ENCODE data around the gene CUBN. TPM values are rescaled to one million over a fixed set of nuclear protein-coding genes. Genes with fewer than 3 reads are reported as not detected.

CUBN gene
- total and polyA plus RNA-seq, 3 experiments from 2014 or later, result 0.73 to 0.92 (median 0.83) TPM

- CTCF ChIA-PET, result interaction anchor here (1.4 kb wide), 1 partner anchor 21 kb away, joined by 3 read pairs; no protein-coding TSS in a partner anchor
These were observed 133.6 kb downstream of the CUBN start for GRCh38 chr10:16995867-16996529.

GRCh38 chr10:16993186-16993585 is 136.4 kb downstream of the CUBN start:
- Histone ChIP-seq H3K36me3 (ENCODE audit: insufficient read depth, low read length) (no peaks in the 10 kb centered on the region), H3K27me3 (ENCODE audit: insufficient read depth, low read length, poor library complexity, severe bottlenecking) (no peaks in the 10 kb centered on the region), H3K4me1 (ENCODE audit: insufficient read depth, low read length) (no peaks in the 10 kb centered on the region), H3K27ac (ENCODE audit: low read depth, low read length) (no peak overlapping the region), H3K4me3 (ENCODE audit: low read length) (no peak overlapping the region), H3K9me3 (ENCODE audit: low read length) (no peaks in the 10 kb centered on the region)
- ChIA-PET POLR2A (no interaction called here), CTCF (no interaction called here)
- peaks cover 8 to 10% (median 10%) of the 10 kb centered on the region in 3 donors for H3K4me1 Mint-ChIP-seq
- no peak overlapping the region for H3K4me3 Mint-ChIP-seq
- H3K27ac Mint-ChIP-seq, result no peak overlapping the region
- DNase-seq, result no peak
- peaks cover 0 to 12% (median 1%) of the 10 kb centered on the region in 3 donors for H3K36me3 Mint-ChIP-seq
- H3K9me3 Mint-ChIP-seq, result no peaks in the 10 kb centered on the region
- H3K27me3 Mint-ChIP-seq, result peaks cover 0 to 3% of the 10 kb centered on the region in 2 donors

More at GRCh38 chr10:16995867-16996529, 133.6 kb downstream of the CUBN start:
- DNase-seq, result peak in 1 of 5 donors; percentile 23
- H3K4me3 ChIP-seq (ENCODE audit: low read length), result no peak overlapping the region
- H3K27ac ChIP-seq (ENCODE audit: low read depth, low read length), result no peak overlapping the region
- Mint-ChIP-seq H3K4me1 (peaks cover 8 to 13% (median 10%) of the 10 kb centered on the region in 3 donors), H3K27ac (peak overlapping the region in 7 of 8 donors; percentile 30 to 90 (median 70)), H3K36me3 (peaks cover 0 to 12% (median 0%) of the 10 kb centered on the region in 3 donors), H3K9me3 (no peaks in the 10 kb centered on the region), H3K4me3 (no peak overlapping the region), H3K27me3 (peaks cover 0 to 3% of the 10 kb centered on the region in 2 donors)
- no peaks in the 10 kb centered on the region for H3K4me1 ChIP-seq (ENCODE audit: insufficient read depth, low read length)
- H3K9me3 ChIP-seq (ENCODE audit: low read length), result no peaks in the 10 kb centered on the region
- no peaks in the 10 kb centered on the region for H3K27me3 ChIP-seq (ENCODE audit: insufficient read depth, low read length, poor library complexity, severe bottlenecking)
- no peaks in the 10 kb centered on the region for H3K36me3 ChIP-seq (ENCODE audit: insufficient read depth, low read length)
- POLR2A ChIA-PET, result interaction anchor here (0.6 kb wide), 1 partner anchor 27 kb away, joined by 3 read pairs; no protein-coding TSS in a partner anchor

- no peak overlapping the region for H3K4me3 Mint-ChIP-seq
- H3K27ac ChIP-seq (ENCODE audit: low read depth, low read length), result no peak overlapping the region
- ChIA-PET CTCF (no interaction called here), POLR2A (no interaction called here)
- H3K27me3 ChIP-seq (ENCODE audit: insufficient read depth, low read length, poor library complexity, severe bottlenecking), result no peaks in the 10 kb centered on the region
- peaks cover 8 to 10% (median 10%) of the 10 kb centered on the region in 3 donors for H3K4me1 Mint-ChIP-seq
- H3K36me3 ChIP-seq (ENCODE audit: insufficient read depth, low read length), result no peaks in the 10 kb centered on the region
- no peak overlapping the region for H3K4me3 ChIP-seq (ENCODE audit: low read length)
- H3K27me3 Mint-ChIP-seq, result peaks cover 0 to 3% of the 10 kb centered on the region in 2 donors
- H3K27ac Mint-ChIP-seq, result peak overlapping the region in 1 of 8 donors; percentile 43
- H3K9me3 ChIP-seq (ENCODE audit: low read length), result no peaks in the 10 kb centered on the region
- H3K36me3 Mint-ChIP-seq, result peaks cover 0 to 12% (median 1%) of the 10 kb centered on the region in 3 donors
- no peaks in the 10 kb centered on the region for H3K4me1 ChIP-seq (ENCODE audit: insufficient read depth, low read length)
- no peaks in the 10 kb centered on the region for H3K9me3 Mint-ChIP-seq
- DNase-seq, result no peak
These were observed 136.9 kb downstream of the CUBN start for GRCh38 chr10:16992611-16993119.

GRCh38 chr10:16991011-16991410 is 138.6 kb downstream of the CUBN start:
- no peaks in the 10 kb centered on the region for H3K9me3 ChIP-seq (ENCODE audit: low read length)
- Mint-ChIP-seq H3K27me3 (peaks cover 0 to 3% of the 10 kb centered on the region in 2 donors), H3K36me3 (peaks cover 0 to 12% (median 1%) of the 10 kb centered on the region in 3 donors), H3K27ac (peak overlapping the region in 1 of 8 donors; percentile 36), H3K4me1 (peaks cover 3 to 4% (median 4%) of the 10 kb centered on the region in 3 donors), H3K4me3 (no peak overlapping the region), H3K9me3 (no peaks in the 10 kb centered on the region)
- no peak overlapping the region for H3K4me3 ChIP-seq (ENCODE audit: low read length)
- CTCF ChIA-PET, result no interaction called here
- H3K36me3 ChIP-seq (ENCODE audit: insufficient read depth, low read length), result no peaks in the 10 kb centered on the region
- POLR2A ChIA-PET, result no interaction called here
- no peaks in the 10 kb centered on the region for H3K4me1 ChIP-seq (ENCODE audit: insufficient read depth, low read length)
- no peaks in the 10 kb centered on the region for H3K27me3 ChIP-seq (ENCODE audit: insufficient read depth, low read length, poor library complexity, severe bottlenecking)
- no peak overlapping the region for H3K27ac ChIP-seq (ENCODE audit: low read depth, low read length)
- no peak for DNase-seq

GRCh38 chr10:16989826-16990293 is 139.8 kb downstream of the CUBN start:
- Mint-ChIP-seq H3K27me3 (no peaks in the 10 kb centered on the region), H3K4me3 (no peak overlapping the region), H3K9me3 (no peaks in the 10 kb centered on the region), H3K27ac (peak overlapping the region in 1 of 8 donors; percentile 54), H3K36me3 (peaks cover 0 to 12% (median 1%) of the 10 kb centered on the region in 3 donors), H3K4me1 (no peaks in the 10 kb centered on the region)
- Histone ChIP-seq H3K9me3 (ENCODE audit: low read length) (no peaks in the 10 kb centered on the region), H3K4me3 (ENCODE audit: low read length) (no peak overlapping the region), H3K36me3 (ENCODE audit: insufficient read depth, low read length) (no peaks in the 10 kb centered on the region), H3K27ac (ENCODE audit: low read depth, low read length) (no peak overlapping the region), H3K4me1 (ENCODE audit: insufficient read depth, low read length) (no peaks in the 10 kb centered on the region), H3K27me3 (ENCODE audit: insufficient read depth, low read length, poor library complexity, severe bottlenecking) (no peaks in the 10 kb centered on the region)
- POLR2A ChIA-PET, result no interaction called here
- CTCF ChIA-PET, result no interaction called here
- no peak for DNase-seq

GRCh38 chr10:16988900-16989299 is 140.7 kb downstream of the CUBN start:
- H3K4me3 Mint-ChIP-seq, result no peak overlapping the region

GRCh38 chr10:16987976-16988610 is 141.5 kb downstream of the CUBN start:
- Histone ChIP-seq H3K4me3 (ENCODE audit: low read length) (no peak overlapping the region), H3K9me3 (ENCODE audit: low read length) (no peaks in the 10 kb centered on the region), H3K27ac (ENCODE audit: low read depth, low read length) (no peak overlapping the region), H3K36me3 (ENCODE audit: insufficient read depth, low read length) (no peaks in the 10 kb centered on the region), H3K4me1 (ENCODE audit: insufficient read depth, low read length) (no peaks in the 10 kb centered on the region), H3K27me3 (ENCODE audit: insufficient read depth, low read length, poor library complexity, severe bottlenecking) (no peaks in the 10 kb centered on the region)
- no peaks in the 10 kb centered on the region for H3K27me3 Mint-ChIP-seq
- no peak overlapping the region for H3K27ac Mint-ChIP-seq
- ChIA-PET POLR2A (no interaction called here), CTCF (interaction anchor here (0.6 kb wide), 1 partner anchor 197 kb away, joined by 3 read pairs; no protein-coding TSS in a partner anchor)
- H3K4me1 Mint-ChIP-seq, result no peaks in the 10 kb centered on the region
- DNase-seq, result no peak
- no peak overlapping the region for H3K4me3 Mint-ChIP-seq
- H3K36me3 Mint-ChIP-seq, result peaks cover 1 to 9% (median 2%) of the 10 kb centered on the region in 3 donors
- H3K9me3 Mint-ChIP-seq, result no peaks in the 10 kb centered on the region

More at GRCh38 chr10:16988900-16989299, 140.7 kb downstream of the CUBN start:
- Mint-ChIP-seq H3K36me3 (peaks cover 0 to 9% (median 1%) of the 10 kb centered on the region in 3 donors), H3K27me3 (no peaks in the 10 kb centered on the region), H3K9me3 (no peaks in the 10 kb centered on the region), H3K4me1 (no peaks in the 10 kb centered on the region), H3K27ac (no peak overlapping the region)
- POLR2A ChIA-PET, result interaction anchor here (0.6 kb wide), 1 partner anchor 430 kb away, joined by 3 read pairs; no protein-coding TSS in a partner anchor
- Histone ChIP-seq H3K36me3 (ENCODE audit: insufficient read depth, low read length) (no peaks in the 10 kb centered on the region), H3K9me3 (ENCODE audit: low read length) (no peaks in the 10 kb centered on the region), H3K4me1 (ENCODE audit: insufficient read depth, low read length) (no peaks in the 10 kb centered on the region), H3K4me3 (ENCODE audit: low read length) (no peak overlapping the region), H3K27me3 (ENCODE audit: insufficient read depth, low read length, poor library complexity, severe bottlenecking) (no peaks in the 10 kb centered on the region), H3K27ac (ENCODE audit: low read depth, low read length) (no peak overlapping the region)
- no peak for DNase-seq
- CTCF ChIA-PET, result no interaction called here

- Histone ChIP-seq H3K4me3 (ENCODE audit: low read length) (no peak overlapping the region), H3K27ac (ENCODE audit: low read depth, low read length) (no peak overlapping the region), H3K4me1 (ENCODE audit: insufficient read depth, low read length) (no peaks in the 10 kb centered on the region), H3K9me3 (ENCODE audit: low read length) (no peaks in the 10 kb centered on the region), H3K36me3 (ENCODE audit: insufficient read depth, low read length) (no peaks in the 10 kb centered on the region), H3K27me3 (ENCODE audit: insufficient read depth, low read length, poor library complexity, severe bottlenecking) (no peaks in the 10 kb centered on the region)
- no peak for DNase-seq
- Mint-ChIP-seq H3K27me3 (no peaks in the 10 kb centered on the region), H3K27ac (peak overlapping the region in 1 of 8 donors; percentile 2), H3K4me3 (no peak overlapping the region), H3K4me1 (no peaks in the 10 kb centered on the region), H3K9me3 (no peaks in the 10 kb centered on the region), H3K36me3 (peaks cover 1 to 7% (median 4%) of the 10 kb centered on the region in 3 donors)
- ChIA-PET POLR2A (no interaction called here), CTCF (no interaction called here)
These were observed 142.4 kb downstream of the CUBN start for GRCh38 chr10:16987206-16987621.
